Naive thymus-derived CD8-positive, alpha-beta T cell (primary cell): ENCODE measurements around the gene TSPAN1. TPM values are rescaled to one million over a fixed set of nuclear protein-coding genes. Genes with fewer than 3 reads are reported as not detected.

ENCODE experiments used
- ATAC-seq, 2 donors: fragments of 150-1000 bp; cut with Tn5 transposase in 1 of 2; sonication (Bioruptor Pico), chemical (Tn5 transposase) in 1 of 2; 1 replicate in 1 of 2; 2 replicates in 1 of 2; pipeline ENCODE4 v1.10.0; 2021; ENCODE audit warnings: mild to moderate bottlenecking in 2 of 2, moderate library complexity in 2 of 2
- POLR2A ChIA-PET: fragments of 350-600 bp; sonication (Branson Sonifier 250); formaldehyde crosslinking; loops from one replicate; lab custom pipeline; 2021; ENCODE audit warnings: antibody characterized with exemption; lab: Charles Lee
- DNase-seq, 10 donors: peaks; one replicate each; pipeline versions ENCODE4 v3.0.0 to v3.0.0-alpha.2; 2020 to 2022
- H3K27ac Mint-ChIP-seq, 10 donors: one replicate each; pipeline ENCODE4 v1.8.0; 2020 to 2022; ENCODE audit warnings: mild to moderate bottlenecking in 10 of 10, mixed read lengths in 10 of 10, moderate library complexity in 4 of 10, inconsistent platforms in 1 of 10
- H3K27me3 Mint-ChIP-seq, 5 donors: one replicate each; pipeline ENCODE4 v1.8.0; 2021 to 2022; ENCODE audit warnings: mixed read lengths in 5 of 5
- H3K36me3 Mint-ChIP-seq, 3 donors: one replicate each; pipeline ENCODE4 v1.8.0; 2020 to 2022; ENCODE audit warnings: mixed read lengths in 3 of 3, mild to moderate bottlenecking in 2 of 3, inconsistent platforms in 1 of 3
- H3K4me1 Mint-ChIP-seq, 4 donors: one replicate each; pipeline ENCODE4 v1.8.0; 2021 to 2022; ENCODE audit warnings: mixed read lengths in 4 of 4
- H3K4me3 Mint-ChIP-seq, 10 donors: one replicate each; pipeline ENCODE4 v1.8.0; 2020 to 2022; ENCODE audit warnings: mild to moderate bottlenecking in 10 of 10, mixed read lengths in 10 of 10, moderate library complexity in 6 of 10, inconsistent platforms in 1 of 10
- H3K9me3 Mint-ChIP-seq, 9 donors: one replicate each; pipeline ENCODE4 v1.8.0; 2020 to 2022; ENCODE audit warnings: mixed read lengths in 9 of 9, mild to moderate bottlenecking in 3 of 9, inconsistent platforms in 1 of 9, moderate library complexity in 1 of 9
- polyA plus RNA-seq, 3 donors: library from polyadenylated mRNA; unstranded; fragments of 300-500 nt; fragmentation: Illumina TruSeq; gene quantifications; one replicate each; pipeline ENCODE4 v1.2.3, GENCODE V29; 2021
- total RNA-seq, 8 experiments: library from RNA in 2 of 8; stranded (reverse) in 2 of 8; gene quantifications; one replicate each; pipeline ENCODE4 v1.2.3 and lab custom pipeline; 2021 to 2026

The TSPAN1 gene
- total RNA-seq, result not detected
- polyA plus RNA-seq, result not detected
- 0 to 0.08 (median 0) reads per million in 6 experiments for total RNA-seq (lab: John Stamatoyannopoulos, UW)

GRCh38 chr1:46174448-46175231, at the start of gene TSPAN1:
TSS of gene TSPAN1 (plus strand) at chr1:46175087. CDS start at chr1:46181108, 6,021 bp downstream.
- Mint-ChIP-seq H3K4me1 (peaks cover 0 to 2% (median 0%) of the 10 kb centered on the region in 4 donors), H3K27me3 (peaks cover 0 to 9% (median 4%) of the 10 kb centered on the region in 5 donors), H3K4me3 (no peak within 1 kb of the TSS), H3K36me3 (no peaks in the 10 kb centered on the region), H3K9me3 (no peaks in the 10 kb centered on the region), H3K27ac (no peak within 1 kb of the TSS)
- no peak for DNase-seq
- POLR2A ChIA-PET, result no interaction called here
- no peak for ATAC-seq

GRCh38 chr1:46128344-46128743, 46.5 kb upstream of the TSPAN1 start:
- DNase-seq, result no peak
- ATAC-seq, result no peak

DNA sequence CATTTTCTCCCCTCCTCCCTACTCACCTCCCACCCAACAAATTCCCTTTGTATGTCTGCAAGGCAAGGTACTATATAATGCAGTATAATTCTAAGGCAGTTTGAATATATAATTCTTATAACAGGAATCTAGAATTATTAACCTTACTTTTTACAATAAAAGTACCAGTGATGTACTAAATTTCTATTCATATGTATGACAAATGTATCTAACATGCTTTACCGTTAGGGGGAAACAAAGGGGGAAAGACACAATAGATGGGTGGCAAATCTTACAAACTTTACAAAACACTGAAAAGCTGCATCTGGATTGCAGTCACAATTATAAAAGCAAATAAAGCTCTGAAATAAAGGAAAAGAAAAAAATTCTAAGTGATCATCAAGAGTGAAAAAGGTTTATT, 44.8 kb upstream of the TSPAN1 start:
- DNase-seq (no peak), ATAC-seq (no peak)
- peaks cover 14 to 33% (median 27%) of the 10 kb centered on the region in 4 donors for H3K4me1 Mint-ChIP-seq
- H3K27ac Mint-ChIP-seq, result no peak overlapping the region
- peaks cover 20 to 65% (median 34%) of the 10 kb centered on the region in 5 donors for H3K27me3 Mint-ChIP-seq
- no peaks in the 10 kb centered on the region for H3K9me3 Mint-ChIP-seq
- POLR2A ChIA-PET, result no interaction called here
- no peak overlapping the region for H3K4me3 Mint-ChIP-seq
- no peaks in the 10 kb centered on the region for H3K36me3 Mint-ChIP-seq

More at GRCh38 chr1:46128344-46128743, 46.5 kb upstream of the TSPAN1 start:
- H3K4me3 Mint-ChIP-seq, result no peak overlapping the region
- H3K27me3 Mint-ChIP-seq, result peaks cover 20 to 50% (median 33%) of the 10 kb centered on the region in 5 donors
- no peaks in the 10 kb centered on the region for H3K9me3 Mint-ChIP-seq
- H3K27ac Mint-ChIP-seq, result no peak overlapping the region
- H3K36me3 Mint-ChIP-seq, result no peaks in the 10 kb centered on the region
- POLR2A ChIA-PET, result no interaction called here
- H3K4me1 Mint-ChIP-seq, result peaks cover 13 to 27% (median 20%) of the 10 kb centered on the region in 4 donors

- Mint-ChIP-seq H3K36me3 (no peaks in the 10 kb centered on the region), H3K9me3 (no peaks in the 10 kb centered on the region), H3K27me3 (peaks cover 20 to 66% (median 34%) of the 10 kb centered on the region in 5 donors), H3K4me3 (peak overlapping the region in 2 of 10 donors; percentile 11 to 69), H3K4me1 (peaks cover 14 to 33% (median 27%) of the 10 kb centered on the region in 4 donors), H3K27ac (no peak overlapping the region)
- DNase-seq (no peak), ATAC-seq (no peak)
- POLR2A ChIA-PET, result no interaction called here
Observed at GRCh38 chr1:46130606-46131005, 44.3 kb upstream of the TSPAN1 start.

- Mint-ChIP-seq H3K36me3 (no peaks in the 10 kb centered on the region), H3K27ac (no peak overlapping the region), H3K4me3 (peak overlapping the region; percentile 6 to 99 (median 95)), H3K9me3 (no peaks in the 10 kb centered on the region), H3K4me1 (peaks cover 14 to 33% (median 27%) of the 10 kb centered on the region in 4 donors), H3K27me3 (peaks cover 21 to 70% (median 34%) of the 10 kb centered on the region in 5 donors)
- POLR2A ChIA-PET, result no interaction called here
- ATAC-seq (no peak), DNase-seq (no peak)
Observed at GRCh38 chr1:46131093-46131492, 43.8 kb upstream of the TSPAN1 start.

- Mint-ChIP-seq H3K27ac (peak overlapping the region in 7 of 10 donors; percentile 23 to 86 (median 50)), H3K9me3 (no peaks in the 10 kb centered on the region), H3K4me3 (peak overlapping the region; percentile 91 to 100 (median 96)), H3K27me3 (peaks cover 23 to 79% (median 36%) of the 10 kb centered on the region in 5 donors), H3K36me3 (no peaks in the 10 kb centered on the region), H3K4me1 (peaks cover 14 to 33% (median 27%) of the 10 kb centered on the region in 4 donors)
- peak in 7 of 10 donors; percentile 5 to 38 (median 26) for DNase-seq
- POLR2A ChIA-PET, result interaction anchor here (1.3 kb wide), 1 partner anchor 35 kb away, joined by 6 read pairs; no protein-coding TSS in a partner anchor
- peak; percentile 26 to 67 for ATAC-seq
Observed at GRCh38 chr1:46131712-46132528, 43.0 kb upstream of the TSPAN1 start.

DNA sequence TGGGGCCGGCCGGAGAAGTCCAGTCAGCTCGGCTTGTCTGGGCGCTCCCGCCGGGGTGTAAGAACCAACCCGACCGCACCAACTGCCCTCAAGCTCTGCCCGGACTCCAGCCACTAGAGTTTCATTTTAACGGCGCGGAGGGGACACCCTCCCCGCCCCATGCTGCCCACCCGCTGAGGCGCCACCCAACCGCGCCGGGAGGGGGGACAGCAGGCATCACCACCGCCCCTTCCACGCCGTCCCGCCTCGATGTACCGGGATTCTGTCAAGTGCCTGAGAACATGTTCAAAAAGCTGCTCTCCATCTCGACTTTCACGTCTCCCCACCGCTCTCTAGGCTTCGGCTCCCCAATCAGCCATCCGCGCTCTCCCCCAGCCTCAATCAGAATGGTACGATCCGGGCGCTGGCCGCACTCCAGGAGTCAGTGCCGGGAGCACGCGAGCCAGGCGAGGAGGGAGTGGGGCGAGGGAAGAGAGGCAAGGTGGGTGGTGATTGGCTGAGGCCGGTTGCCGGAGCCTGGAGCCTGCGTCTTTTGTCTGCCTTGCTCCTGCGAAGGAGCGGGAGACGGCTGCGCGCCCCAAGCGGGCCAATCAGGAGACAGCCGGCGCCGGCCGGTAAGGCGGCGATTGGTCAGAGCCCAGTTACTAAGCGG, 42.2 kb upstream of the TSPAN1 start, which contains the start of gene PIK3R3:
Gene PIK3R3, minus strand, starts transcription at position 101 of the 652 bp plus-strand sequence. CDS start 677 bp downstream, outside the sequence.
- Mint-ChIP-seq H3K27me3 (peaks cover 27 to 86% (median 38%) of the 10 kb centered on the region in 5 donors), H3K4me1 (peaks cover 14 to 33% (median 27%) of the 10 kb centered on the region in 4 donors), H3K4me3 (peak within 1 kb of the TSS; percentile 91 to 100 (median 96)), H3K27ac (peak within 1 kb of the TSS; percentile 66 to 97 (median 88)), H3K9me3 (no peaks in the 10 kb centered on the region), H3K36me3 (no peaks in the 10 kb centered on the region)
- ATAC-seq, result peak; percentile 79 to 91
- POLR2A ChIA-PET, result interaction anchor here (1.3 kb wide), 1 partner anchor 34 kb away, joined by 6 read pairs; no protein-coding TSS in a partner anchor
- DNase-seq, result peak; percentile 40 to 84 (median 67)

DNA sequence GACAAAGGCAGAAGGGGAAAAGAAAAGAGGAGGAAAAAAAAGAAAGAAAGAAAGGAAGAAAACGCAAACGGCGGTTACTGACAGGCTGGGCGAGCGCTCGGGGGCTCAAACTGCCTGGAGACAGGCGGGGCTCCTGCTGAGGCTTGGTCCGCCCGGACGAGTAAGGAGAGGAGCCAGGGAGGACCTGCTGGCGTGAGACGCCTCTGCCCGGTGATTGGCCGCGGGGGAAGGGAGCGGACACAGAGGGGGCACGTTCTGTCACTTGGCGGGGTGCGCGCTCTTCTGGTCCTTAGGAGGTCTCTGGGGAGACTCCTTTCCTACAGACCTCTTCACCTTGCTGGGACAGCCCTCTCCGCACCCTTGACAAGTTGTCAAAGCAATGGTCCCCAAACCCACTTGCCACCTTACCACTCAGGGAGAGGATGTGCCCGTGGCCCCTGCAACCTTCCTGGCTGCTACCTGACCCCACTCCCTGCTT, 41.7 kb upstream of the TSPAN1 start:
- Mint-ChIP-seq H3K4me1 (peaks cover 14 to 33% (median 27%) of the 10 kb centered on the region in 4 donors), H3K27me3 (peaks cover 27 to 86% (median 36%) of the 10 kb centered on the region in 5 donors), H3K9me3 (no peaks in the 10 kb centered on the region), H3K27ac (peak overlapping the region in 9 of 10 donors; percentile 49 to 97 (median 88)), H3K36me3 (no peaks in the 10 kb centered on the region), H3K4me3 (peak overlapping the region; percentile 91 to 100 (median 96))
- peak; percentile 29 to 60 for ATAC-seq
- no peak for DNase-seq
- POLR2A ChIA-PET, result interaction anchor here (1.3 kb wide), 1 partner anchor 34 kb away, joined by 6 read pairs; no protein-coding TSS in a partner anchor

- no peak for ATAC-seq
- H3K27ac Mint-ChIP-seq, result peak overlapping the region in 1 of 10 donors; percentile 97
- peaks cover 27 to 81% (median 36%) of the 10 kb centered on the region in 5 donors for H3K27me3 Mint-ChIP-seq
Observed at GRCh38 chr1:46133781-46134350, 41.0 kb upstream of the TSPAN1 start.

GRCh38 chr1:46134660-46135331, 40.1 kb upstream of the TSPAN1 start:
- POLR2A ChIA-PET, result no interaction called here
- Mint-ChIP-seq H3K27ac (no peak overlapping the region), H3K9me3 (no peaks in the 10 kb centered on the region), H3K27me3 (peaks cover 29 to 81% (median 33%) of the 10 kb centered on the region in 5 donors), H3K4me3 (no peak overlapping the region), H3K36me3 (no peaks in the 10 kb centered on the region), H3K4me1 (peaks cover 14 to 33% (median 27%) of the 10 kb centered on the region in 4 donors)
- DNase-seq (no peak), ATAC-seq (no peak)

More at GRCh38 chr1:46133781-46134350, 41.0 kb upstream of the TSPAN1 start:
- POLR2A ChIA-PET, result interaction anchor here (0.7 kb wide), 1 partner anchor 79 kb away, joined by 4 read pairs; no protein-coding TSS in a partner anchor
- no peaks in the 10 kb centered on the region for H3K36me3 Mint-ChIP-seq
- H3K4me3 Mint-ChIP-seq, result peak overlapping the region; percentile 91 to 100 (median 96)
- DNase-seq, result no peak
- peaks cover 14 to 33% (median 27%) of the 10 kb centered on the region in 4 donors for H3K4me1 Mint-ChIP-seq
- H3K9me3 Mint-ChIP-seq, result no peaks in the 10 kb centered on the region

- no peak overlapping the region for H3K4me3 Mint-ChIP-seq
- no peaks in the 10 kb centered on the region for H3K36me3 Mint-ChIP-seq
- peaks cover 13 to 26% (median 16%) of the 10 kb centered on the region in 4 donors for H3K4me1 Mint-ChIP-seq
- POLR2A ChIA-PET, result no interaction called here
- DNase-seq (no peak), ATAC-seq (no peak)
- H3K9me3 Mint-ChIP-seq, result no peaks in the 10 kb centered on the region
- peak overlapping the region in 1 of 10 donors; percentile 10 for H3K27ac Mint-ChIP-seq
- H3K27me3 Mint-ChIP-seq, result peaks cover 20 to 68% (median 29%) of the 10 kb centered on the region in 5 donors
Observed at GRCh38 chr1:46136711-46137110, 38.2 kb upstream of the TSPAN1 start.
